Central memory CD4-positive, alpha-beta T cell (primary cell): ENCODE results near the gene FOSL2.
"Not testable (repeated sequence)": the region's sequence is repeated elsewhere in the genome, so short reads cannot be mapped to it uniquely, and the experiment has no call there.

ENCODE experiments used
- DNase-seq: peaks from one replicate; pipeline ENCODE4 v3.0.0; 2022

FOSL2 gene

DNA sequence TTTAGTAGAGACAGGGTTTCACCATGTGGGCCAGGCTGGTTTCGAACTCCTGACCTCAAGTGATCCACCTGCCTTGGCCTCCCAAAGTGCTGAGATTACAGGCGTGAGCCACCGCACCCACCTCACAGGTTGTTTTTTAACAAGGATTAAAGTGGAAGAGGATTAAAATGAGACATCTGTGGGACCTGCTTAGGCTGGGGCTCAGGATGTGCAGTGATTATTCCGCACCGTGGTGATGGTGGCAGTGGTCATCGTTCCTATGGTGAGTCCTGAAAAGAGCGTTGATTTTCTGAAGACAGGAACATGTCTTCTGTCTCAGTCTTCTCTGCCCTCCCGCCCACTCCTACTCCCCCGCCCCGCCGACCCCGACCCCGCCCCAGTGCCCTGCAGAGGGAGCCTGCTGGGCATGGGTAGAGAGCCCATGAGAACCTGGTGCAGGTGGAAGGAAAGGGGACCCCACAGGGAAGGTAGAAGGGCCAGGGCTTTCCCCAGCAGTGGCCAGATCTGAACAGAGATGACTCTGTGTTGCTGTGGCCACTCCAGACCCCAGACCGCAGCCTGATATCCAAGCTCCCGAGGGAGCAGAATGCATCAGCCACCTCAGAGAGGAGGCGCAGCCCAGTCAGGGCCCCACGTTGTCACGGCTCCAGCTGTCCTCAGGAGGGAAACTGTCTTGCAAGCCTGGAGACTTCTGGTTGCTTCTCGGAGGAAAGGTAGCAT is 34.5 kb upstream of the FOSL2 start:
- no peak for DNase-seq

DNA sequence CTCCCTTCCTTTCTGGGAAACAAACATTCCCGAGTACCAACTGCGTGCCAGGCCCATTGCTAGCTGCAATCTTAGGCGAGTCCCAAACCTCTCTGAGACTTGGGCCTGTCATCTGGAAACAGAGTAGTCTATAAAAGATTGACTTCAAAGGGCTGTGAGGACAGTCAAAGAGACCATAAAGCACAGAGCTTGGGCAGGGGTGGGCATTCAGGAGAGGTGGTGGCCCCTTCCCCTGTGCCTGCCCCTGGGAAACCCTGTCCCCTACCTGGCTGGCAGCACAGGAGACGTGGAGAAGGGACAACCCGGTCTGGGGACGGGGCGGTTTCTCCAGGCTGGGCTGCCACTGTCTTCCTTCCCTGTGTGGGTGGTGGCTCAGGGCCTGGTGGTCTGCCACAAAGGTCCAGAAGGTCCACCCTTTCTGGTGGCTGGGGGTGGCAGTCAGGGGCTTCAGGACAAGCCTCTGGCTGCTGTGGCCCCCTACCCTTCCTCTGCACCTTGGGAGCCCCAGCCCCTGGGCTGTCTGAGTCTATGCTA is 33.9 kb upstream of the FOSL2 start:
- no peak for DNase-seq

DNA sequence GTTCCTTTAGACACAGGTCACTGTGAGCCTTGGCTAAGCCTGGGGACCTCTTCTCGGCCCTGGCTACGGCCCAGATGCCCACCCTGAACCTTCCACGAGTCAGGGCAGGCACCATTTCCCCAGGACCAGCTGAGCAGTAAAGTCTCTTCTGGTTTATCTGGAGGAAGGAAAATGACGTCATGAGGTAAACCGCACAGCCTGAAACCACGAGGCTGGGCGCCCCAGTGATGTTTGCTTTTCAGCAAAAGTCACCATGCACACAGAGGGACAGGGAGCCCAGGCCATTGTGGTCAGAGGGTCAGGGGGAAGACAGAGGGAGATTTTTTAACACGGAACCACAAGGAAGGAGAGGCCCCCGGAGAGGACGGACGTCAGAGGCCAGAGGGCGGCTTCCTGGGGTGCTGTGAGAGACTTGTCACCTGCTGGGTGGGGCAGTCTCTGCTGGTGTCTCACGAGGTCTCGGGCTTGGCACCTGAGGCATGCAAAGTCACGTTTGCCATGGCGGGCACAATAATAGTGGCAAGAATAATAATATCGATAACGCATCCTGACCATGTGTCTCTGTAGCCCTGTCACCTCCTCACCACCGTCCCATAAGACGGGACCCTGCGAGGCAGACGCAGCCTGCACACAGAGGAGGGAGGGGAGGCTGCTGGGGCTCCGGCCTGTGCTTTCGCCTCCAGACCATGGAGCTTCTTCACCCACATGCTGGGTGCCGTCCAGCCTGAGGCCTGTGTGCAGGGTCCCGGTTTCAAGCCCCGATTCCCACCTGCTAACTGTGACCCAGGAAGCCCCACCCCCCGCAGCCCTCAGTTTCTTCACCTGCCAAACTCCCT is 33.2 kb upstream of the FOSL2 start:
- DNase-seq: peak; percentile 91

DNA sequence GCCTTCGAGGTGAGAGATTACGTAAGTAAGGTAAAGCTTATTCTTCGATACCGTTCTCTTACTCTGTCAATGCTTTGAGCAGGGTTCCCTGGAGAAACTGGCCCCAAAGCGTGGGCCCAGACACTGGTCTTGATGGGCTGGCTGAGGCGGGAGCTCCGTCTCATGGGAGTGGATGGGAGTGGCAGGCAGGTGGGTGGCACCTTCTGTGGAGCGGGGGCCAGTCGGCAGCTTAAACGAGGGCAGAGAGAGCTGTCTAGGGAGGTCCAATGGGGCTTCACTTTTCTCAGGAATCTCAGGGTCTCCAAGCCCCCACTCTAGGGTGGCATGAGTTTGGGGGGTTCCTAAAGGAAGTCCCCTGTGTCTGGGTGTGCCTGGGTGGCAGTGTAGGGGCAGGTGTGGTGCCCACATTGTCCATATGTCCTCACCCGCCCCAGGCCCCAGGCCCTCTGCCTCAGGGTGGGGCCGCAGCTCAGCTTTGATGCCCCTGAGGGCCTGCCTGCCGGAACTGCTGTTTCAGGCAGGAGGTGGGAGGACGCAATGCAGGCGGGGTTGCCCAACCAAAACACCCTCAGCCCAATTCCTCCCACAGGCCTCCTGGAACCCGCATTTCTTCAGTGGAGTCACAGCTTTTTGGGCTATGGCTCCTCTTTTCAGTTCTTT is 32.5 kb upstream of the FOSL2 start:
- no peak for DNase-seq

DNA sequence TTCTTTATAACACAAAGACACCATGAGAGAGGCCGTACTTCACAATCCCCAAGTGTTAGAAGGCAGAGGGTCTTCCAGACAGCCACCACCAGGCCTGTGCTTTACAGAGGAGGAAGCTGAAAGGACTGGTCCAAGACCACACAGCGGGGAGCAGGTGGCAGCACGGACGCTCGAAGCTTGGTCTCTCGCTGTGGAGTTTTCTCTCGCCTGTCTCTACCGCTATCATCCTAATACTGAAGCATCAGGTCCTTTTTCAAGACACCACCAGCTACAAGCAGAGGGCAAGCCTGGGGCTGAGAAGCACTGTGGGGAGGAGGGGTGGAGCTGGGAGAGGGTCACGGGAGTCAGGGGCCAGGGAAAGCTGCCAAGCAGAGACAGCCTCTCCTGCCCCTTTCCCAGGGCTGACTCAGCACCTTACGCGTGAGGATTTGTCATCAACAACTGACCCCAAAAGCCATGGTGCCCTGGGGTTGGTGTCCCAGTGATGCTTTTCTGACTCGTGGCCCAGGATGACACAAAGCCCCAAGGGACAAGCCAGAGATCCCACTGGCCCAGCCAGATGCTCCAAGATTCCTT is 31.9 kb upstream of the FOSL2 start:
- no peak for DNase-seq

DNA sequence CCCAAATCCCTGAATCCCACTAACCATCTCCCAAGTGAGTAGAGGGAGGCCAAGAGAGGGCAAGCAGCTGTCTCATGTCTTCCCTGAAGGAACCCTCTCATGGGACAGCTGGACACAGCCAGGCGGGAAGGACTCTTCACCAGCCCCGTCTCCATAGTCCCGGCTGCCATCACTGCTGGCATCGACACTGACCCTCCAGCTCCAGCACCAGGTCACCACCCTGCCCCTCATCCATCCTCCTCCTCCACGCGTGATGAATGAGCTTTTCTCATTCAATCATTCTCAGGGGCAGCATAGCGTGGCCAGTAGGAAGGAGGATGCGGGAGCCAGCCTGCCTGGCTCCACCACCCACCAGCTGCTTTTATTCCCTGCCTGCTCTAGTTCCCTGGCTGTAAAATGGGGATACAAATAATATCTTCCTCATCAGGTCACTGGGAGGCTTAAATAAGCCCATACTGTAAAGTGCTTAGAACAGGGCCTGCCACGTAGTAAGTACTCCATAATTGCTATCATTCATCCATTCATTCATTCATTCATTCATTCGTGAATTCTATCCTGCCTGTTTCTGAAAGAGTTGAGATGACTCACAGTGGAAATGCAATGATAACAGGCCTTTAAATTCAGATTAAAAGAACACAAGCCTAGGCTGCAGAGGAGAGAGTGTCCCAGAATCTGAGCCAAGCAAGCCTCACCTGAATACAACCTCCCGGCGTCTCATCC is 30.5 kb upstream of the FOSL2 start:
- no peak for DNase-seq

DNA sequence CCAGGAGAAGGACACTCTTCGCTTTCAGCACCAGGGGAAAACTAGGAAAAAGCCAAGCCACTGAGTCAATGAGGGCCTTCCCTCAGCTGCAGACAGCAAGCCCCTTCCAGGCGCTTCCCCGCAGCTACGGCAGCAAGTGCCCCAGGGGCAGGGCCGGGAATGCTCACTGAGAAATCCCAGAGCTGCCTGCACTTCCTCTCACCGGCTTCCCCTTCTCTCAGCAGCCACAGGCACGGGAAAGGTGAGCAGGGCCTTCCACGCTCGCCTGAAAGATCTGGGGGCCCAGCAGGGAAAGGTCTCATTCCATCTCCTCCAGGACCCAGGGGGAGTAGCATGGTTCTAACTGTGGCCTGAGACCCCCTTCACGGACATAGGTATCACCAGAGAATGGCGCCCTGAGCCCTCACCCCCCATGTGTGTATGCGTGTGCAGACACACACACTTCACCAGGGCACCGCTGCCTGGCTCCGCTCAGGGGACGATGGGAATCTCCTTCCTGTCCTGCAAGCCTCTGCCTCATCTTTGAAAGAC is 29.6 kb upstream of the FOSL2 start:
- DNase-seq: no peak

DNA sequence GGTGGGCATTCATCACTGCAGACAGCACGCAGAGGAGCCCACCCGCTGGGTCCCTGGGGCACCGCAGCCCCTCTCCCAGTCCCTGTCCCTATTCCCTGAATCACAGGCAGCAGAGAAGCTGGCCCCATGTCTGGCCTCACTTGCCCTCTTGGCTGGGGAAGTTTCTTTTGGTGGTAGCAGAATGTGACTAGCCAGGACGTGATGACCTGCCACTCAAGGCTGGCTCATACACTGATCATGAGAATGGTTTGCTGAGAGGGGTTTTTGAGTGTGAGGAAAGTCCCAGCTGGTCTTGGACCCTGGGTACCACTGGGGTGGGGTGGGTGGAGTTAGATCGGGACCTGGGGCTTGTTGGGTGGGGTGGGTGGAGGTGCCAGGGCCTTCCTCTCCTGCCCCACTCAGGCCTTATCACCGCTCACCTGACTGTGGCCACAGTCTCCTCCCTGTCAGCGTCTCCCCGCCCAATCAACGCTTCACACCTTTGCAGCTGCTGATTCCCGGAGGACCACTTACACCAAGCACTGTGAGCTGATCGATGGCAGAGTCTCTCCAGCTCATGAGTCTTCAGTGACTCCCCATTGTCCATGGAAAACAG is 28.9 kb upstream of the FOSL2 start:
- DNase-seq: no peak

DNA sequence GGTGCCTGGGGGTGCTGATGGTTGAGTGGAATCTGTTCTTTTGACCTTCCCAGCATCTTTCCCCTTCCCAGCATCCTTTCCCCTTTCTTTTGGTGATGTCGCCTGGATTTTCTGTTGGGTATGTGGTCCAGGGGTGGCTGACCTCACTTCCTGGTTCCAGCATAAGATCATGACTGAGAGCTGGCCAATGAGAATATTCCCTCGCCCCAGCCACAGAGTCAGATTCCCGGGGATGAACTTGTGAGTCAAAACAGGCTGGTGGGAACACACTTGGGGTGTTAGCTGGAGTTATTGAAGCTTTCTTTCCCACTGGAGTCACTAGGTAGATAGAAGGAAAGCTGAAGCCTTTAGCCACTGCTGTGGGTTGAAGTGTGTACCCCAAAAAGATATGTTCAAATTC is 28.0 kb upstream of the FOSL2 start:
- no peak for DNase-seq

DNA sequence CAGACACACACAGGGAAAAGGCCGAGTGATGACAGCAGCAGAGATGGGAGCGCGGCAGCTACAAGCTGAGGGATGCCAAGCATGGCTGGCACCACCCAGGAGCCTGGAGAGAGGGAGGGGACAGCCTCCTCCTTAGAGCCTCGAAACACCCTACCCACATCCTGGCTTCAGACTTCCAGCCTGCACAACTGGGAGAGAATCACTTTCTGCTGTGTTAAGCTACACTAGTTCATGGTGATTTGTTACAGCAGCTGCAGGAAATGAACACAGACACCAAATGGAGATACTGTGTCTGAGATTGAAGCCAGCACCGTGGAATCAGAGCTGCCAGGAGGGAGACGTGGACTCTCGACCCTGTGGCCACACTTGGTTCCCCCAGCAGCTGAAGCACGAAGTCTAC is 27.5 kb upstream of the FOSL2 start:
- no peak for DNase-seq

DNA sequence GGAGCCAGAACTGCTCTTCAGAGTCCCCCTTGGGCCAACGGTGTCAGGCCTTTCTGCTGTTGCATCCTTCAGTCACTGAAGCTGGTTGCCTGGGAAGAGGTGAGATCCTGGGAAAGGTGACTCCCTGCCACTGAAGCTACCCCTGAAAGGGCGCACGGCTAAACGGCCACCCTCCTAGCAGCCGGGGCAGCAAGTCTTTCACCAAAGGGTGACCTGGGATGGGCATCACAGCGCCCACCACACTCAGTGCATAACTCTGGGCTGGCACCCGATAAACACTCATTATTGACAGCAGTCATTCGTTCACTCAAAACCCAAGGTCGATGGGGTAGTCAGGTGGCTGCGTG is 26.5 kb upstream of the FOSL2 start:
- no peak for DNase-seq

DNA sequence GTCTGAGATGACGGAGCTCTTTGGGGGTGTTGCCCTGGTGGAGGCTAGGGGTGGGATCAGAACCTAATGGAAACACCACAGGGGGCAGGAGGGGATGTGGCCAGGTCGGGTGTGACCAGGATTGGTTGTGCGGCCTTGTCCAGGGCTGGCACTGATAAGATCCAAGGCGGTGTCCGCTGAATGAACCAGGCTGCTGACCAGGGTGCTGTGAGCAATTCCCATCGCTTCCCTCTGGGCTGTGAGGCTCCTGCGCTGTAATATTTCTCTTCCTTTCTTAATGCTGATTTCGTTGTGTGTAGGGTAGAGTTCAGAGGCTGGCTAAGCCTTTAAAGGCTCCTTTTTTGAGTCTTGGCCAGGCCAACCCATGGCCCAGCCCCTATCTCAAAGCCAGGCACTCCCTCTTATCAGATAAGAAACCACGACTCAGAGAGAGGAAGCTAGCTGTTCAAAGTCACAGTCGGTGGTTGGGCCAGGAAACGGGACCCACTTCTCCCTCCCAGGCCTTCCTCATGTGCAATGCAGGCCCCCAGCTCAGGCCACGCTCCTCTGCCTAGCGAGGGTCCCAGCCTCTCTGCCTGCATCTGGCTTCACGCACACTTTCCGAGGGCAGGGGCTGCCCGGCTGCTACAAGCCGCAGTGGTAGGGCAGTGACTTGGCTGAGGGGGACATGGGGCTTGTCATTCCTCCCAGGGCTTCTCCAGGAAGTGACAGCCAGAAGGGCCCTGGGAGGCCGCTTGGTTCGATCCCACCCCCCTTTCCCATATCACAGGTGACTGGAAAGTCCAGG is 26.0 kb upstream of the FOSL2 start:
- peak; percentile 79 for DNase-seq

DNA sequence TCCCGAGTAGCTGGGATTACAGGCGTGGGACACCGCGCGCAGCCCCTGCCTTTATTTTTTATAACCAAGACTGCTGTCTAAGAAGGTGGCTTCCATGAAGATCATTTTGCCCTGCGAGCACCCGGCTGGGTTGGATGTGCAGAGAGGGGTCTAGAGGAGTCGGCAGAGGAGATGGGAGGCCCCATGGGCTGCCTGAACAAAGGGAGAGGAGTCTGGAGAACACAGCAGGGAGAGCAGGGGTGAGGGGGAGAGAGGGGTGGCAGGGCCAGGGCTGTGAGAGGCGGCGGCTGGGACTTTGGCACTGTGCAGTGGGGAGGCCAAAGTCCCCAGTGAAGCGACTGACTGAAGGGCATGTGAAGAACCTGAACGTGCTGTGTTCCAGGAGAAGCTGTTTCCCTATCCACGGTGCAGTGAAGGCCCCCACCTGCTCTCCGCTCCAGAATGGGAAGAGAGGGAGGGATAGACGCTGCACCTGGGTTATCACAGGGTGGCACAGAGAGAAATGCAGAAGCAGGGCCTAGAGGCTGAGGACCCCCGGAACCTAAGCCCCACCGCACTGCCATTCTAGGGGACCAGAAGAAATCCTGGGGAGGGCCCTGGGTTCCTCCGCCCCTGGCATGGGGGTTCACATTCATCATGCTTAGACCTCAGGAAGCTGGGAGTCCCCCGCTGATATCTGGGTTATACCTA is 24.8 kb upstream of the FOSL2 start:
- DNase-seq: no peak

DNA sequence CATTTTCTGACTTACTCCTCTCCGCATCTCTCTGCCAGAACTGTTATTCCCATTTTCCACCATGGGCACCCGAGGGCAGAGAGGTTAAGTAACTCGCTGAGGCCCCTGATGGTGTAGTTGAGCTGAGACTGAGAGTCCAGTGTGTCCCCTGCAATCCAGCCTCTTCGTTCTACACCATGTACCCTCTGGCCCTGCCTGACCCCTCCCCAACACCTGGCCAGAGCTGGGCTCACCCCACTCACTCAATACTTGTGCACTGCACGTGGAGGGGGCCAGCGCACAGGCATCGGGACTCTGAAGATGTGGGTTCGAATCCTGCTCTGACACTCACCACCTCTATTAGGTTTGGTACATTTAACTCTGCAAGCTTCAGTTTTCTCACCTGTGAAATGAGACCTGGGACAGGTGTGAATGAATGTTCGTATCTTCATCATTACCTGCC is 24.3 kb upstream of the FOSL2 start:
- DNase-seq: no peak

DNA sequence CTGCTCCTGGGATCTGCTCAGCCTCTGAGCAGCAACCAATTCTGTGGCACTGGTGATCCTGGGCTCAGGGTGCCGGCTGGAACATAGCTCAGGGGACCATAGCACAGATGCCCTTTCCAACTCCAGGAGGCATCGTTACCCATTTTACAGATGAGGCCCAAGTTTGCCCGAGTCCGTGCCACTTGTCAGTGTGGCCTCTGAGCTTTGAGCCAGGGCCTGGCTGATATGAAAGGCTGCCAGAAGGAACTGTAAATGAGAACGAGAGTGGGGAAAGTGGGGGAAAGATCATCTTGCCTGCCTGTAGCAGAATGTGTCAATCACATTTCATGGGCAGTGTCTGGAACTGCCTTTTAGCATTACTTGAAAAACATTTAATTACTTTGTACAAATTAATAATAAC is 23.3 kb upstream of the FOSL2 start:
- no peak for DNase-seq

DNA sequence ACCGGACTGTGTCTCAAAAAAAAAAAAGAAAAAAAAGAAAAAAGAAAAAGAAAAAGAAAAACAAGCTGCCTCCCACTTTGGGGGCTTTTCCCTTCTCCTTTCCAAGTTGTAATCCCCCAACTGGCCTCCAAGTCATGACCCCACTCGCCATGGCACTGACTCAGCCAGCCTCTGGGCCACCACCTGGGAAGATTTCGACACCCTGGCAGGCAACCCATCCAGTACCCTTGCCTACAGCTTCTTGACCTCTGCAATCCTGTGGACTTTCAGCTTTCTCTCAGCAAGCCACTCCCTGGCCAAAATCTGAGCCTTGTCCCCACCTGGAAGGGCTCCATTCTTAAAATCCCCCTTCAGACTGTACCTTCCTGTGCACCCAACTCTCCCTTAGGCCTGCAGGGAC is 22.3 kb upstream of the FOSL2 start:
- no peak for DNase-seq

DNA sequence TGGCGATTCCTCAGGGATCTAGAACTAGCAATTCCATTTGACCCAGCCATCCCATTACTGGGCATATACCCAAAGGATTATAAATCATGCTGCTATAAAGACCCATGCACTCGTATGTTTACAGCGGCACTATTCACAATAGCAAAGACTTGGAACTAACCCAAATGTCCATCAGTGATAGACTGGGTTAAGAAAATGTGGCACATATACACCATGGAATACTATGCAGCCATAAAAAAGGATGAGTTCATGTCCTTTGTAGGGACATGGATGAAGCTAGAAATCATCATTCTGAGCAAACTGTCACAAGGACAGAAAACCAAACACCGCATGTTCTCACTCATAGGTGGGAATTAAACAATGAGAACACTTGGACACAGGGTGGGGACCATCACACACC is 20.9 kb upstream of the FOSL2 start:
- DNase-seq: not testable (repeated sequence)

DNA sequence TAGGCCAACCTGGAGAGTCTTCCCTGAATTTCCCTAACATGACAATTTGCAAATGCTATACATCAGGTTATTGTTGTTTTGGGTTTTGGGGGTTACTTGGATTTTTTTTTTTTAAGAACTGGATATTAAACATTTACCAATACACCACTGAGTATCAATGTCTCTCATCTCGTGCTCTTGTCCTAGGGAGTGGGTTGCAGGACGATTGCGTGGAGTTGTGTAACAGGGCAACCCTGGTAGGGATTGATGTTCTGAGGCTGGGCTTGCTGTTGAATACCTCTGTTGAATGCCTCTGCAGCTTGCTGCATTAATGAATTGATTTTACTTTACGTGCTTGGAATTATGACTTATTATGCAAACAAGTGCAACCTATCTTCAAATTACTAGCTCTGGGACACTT is 18.8 kb upstream of the FOSL2 start:
- no peak for DNase-seq

DNA sequence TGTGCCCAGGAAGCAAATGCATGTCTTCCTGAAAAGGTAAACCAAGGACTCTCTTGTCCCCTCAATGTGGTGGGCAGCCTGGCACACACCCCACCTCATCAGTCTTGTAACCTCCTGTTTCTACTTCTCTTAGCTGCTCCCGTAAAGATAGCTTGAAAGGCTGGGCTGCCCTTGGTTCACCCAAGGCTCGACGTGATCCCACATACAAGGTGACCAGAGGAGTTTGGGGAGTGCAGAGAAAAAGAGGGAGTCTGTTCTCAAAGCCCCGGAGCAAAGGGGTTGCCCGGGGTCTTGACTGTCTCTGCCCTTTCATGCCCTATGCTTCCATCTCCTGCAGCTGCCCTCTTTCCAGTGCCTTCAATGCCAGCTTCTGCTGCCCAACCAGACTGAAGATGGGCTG is 18.3 kb upstream of the FOSL2 start:
- no peak for DNase-seq

DNA sequence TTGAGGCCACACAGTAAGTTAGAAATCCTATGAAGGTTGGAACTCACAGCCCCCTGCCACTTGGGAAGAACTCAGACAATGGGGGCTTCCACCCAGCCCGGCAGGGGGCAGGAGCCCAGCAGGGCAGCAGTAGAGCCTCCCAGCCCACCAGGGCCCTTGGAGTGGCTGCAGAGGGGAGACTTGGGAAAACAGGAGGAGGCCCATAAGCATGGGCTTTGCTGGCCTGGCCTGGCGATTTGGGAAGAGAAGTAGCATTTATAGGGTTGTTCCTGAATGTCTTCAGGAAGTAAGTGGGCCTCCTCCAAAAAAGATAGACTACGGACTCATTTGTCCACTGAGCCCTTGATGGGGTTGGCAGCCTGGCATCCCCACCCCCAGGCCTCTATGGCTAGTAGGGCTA is 17.4 kb upstream of the FOSL2 start:
- no peak for DNase-seq
